Measurements from ENCODE around the gene ATXN1. TPM values are rescaled to one million over a fixed set of nuclear protein-coding genes. Genes with fewer than 3 reads are reported as not detected.

ATXN1 gene
- total RNA-seq, 4 donors from 2014 or later: 16.3 to 52.2 (median 25.7) TPM

- DNase-seq (ENCODE audit: low spot score in 2 of 2): no peak
- H3K4me3 ChIP-seq (ENCODE audit: low read depth, poor library complexity, severe bottlenecking): no peak overlapping the region
- intact Hi-C loops (cut with DNase I; ENCODE audit: low total_unique reads): no loop called here
- 100% methylated on average over 1 of the region's 1 CpG for WGBS, 2 donors
- TF ChIP-seq POLR2A (IDR thresholded peaks at IDR 0.05): no peak
- TF ChIP-seq, protein P1, sequence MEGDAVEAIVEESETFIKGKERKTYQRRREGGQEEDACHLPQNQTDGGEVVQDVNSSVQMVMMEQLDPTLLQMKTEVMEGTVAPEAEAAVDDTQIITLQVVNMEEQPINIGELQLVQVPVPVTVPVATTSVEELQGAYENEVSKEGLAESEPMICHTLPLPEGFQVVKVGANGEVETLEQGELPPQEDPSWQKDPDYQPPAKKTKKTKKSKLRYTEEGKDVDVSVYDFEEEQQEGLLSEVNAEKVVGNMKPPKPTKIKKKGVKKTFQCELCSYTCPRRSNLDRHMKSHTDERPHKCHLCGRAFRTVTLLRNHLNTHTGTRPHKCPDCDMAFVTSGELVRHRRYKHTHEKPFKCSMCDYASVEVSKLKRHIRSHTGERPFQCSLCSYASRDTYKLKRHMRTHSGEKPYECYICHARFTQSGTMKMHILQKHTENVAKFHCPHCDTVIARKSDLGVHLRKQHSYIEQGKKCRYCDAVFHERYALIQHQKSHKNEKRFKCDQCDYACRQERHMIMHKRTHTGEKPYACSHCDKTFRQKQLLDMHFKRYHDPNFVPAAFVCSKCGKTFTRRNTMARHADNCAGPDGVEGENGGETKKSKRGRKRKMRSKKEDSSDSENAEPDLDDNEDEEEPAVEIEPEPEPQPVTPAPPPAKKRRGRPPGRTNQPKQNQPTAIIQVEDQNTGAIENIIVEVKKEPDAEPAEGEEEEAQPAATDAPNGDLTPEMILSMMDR (IDR thresholded peaks at IDR 0.05): no peak
Measured at GRCh38 chr6:16665182-16665581, 96.1 kb downstream of the ATXN1 start.

DNA sequence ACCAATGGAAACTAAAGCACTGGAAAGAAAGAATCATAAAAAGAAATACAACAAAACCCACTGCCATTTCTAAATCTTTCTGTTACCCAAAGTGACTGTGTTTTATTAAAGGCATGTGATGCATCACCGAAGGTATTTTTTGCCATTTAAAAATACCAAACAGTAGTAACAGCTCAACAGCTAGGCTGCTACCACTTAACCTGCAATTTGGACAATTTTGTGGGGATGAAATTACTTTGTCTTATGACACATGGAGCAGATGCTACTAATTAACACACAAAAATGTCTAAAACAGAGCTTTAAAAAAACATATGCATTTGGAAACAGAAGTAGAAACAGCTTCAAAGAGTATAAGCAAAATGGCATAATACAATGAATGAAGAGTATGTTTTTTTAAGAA is 97.4 kb downstream of the ATXN1 start:
- intact Hi-C loops (cut with DNase I; ENCODE audit: low total_unique reads): no loop called here
- DNase-seq (ENCODE audit: low spot score in 2 of 2): no peak
- H3K4me3 ChIP-seq (ENCODE audit: low read depth, poor library complexity, severe bottlenecking): no peak overlapping the region
- TF ChIP-seq, protein P1 (IDR thresholded peaks at IDR 0.05): no peak
- no peak for TF ChIP-seq POLR2A (IDR thresholded peaks at IDR 0.05)
- WGBS, 2 donors: 81 to 91% methylated on average over 1 of the region's 1 CpG

GRCh38 chr6:16660157-16660497 is 101.1 kb downstream of the ATXN1 start:
- no peak overlapping the region for H3K4me3 ChIP-seq (ENCODE audit: low read depth, poor library complexity, severe bottlenecking)
- intact Hi-C loops (cut with DNase I; ENCODE audit: low total_unique reads): no loop called here
- TF ChIP-seq POLR2A (IDR thresholded peaks at IDR 0.05): no peak
- TF ChIP-seq, protein P1 (IDR thresholded peaks at IDR 0.05): no peak
- DNase-seq (ENCODE audit: low spot score in 2 of 2): no peak
- 72 to 78% methylated on average over 1 of the region's 1 CpG for WGBS, 2 donors

- DNase-seq (ENCODE audit: low spot score in 2 of 2): no peak
- WGBS, 2 donors: 83 to 89% methylated on average over 6 of the region's 6 CpGs
- intact Hi-C loops (cut with DNase I; ENCODE audit: low total_unique reads): no loop called here
- TF ChIP-seq POLR2A (IDR thresholded peaks at IDR 0.05): no peak
- TF ChIP-seq, protein P1 (IDR thresholded peaks at IDR 0.05): no peak
- no peak overlapping the region for H3K4me3 ChIP-seq (ENCODE audit: low read depth, poor library complexity, severe bottlenecking)
Measured at GRCh38 chr6:16659466-16660156, 101.6 kb downstream of the ATXN1 start.

- 80 to 87% methylated on average over 5 of the region's 5 CpGs for WGBS, 2 donors
- intact Hi-C loops (cut with DNase I; ENCODE audit: low total_unique reads): no loop called here
- no peak overlapping the region for H3K4me3 ChIP-seq (ENCODE audit: low read depth, poor library complexity, severe bottlenecking)
- TF ChIP-seq POLR2A (IDR thresholded peaks at IDR 0.05): no peak
- DNase-seq (ENCODE audit: low spot score in 2 of 2): no peak
Measured at GRCh38 chr6:16658348-16659034, 102.8 kb downstream of the ATXN1 start.

DNA sequence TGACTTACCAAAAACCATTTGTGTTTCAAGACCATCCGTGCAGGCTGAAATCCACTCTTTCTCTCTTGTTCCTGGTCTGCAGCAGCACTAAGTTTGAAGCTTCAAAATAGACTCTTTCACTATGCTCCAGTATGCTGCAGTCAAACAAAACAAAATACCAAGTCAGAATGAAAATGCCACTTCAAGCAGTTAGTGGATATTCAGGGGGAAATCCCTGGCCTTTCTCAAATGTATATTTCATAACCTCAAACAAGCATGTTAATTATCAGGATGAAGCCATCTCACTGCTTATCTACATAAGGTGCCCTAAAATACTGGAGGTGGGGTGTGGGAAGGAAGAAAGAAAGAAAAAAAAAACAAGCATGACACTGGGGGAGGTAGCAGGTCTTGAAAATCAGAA is 103.5 kb downstream of the ATXN1 start:
- H3K4me3 ChIP-seq (ENCODE audit: low read depth, poor library complexity, severe bottlenecking): no peak overlapping the region
- intact Hi-C loops (cut with DNase I; ENCODE audit: low total_unique reads): no loop called here
- WGBS, 2 donors: 96 to 98% methylated on average over 1 of the region's 1 CpG
- TF ChIP-seq, protein P1 (IDR thresholded peaks at IDR 0.05): no peak
- TF ChIP-seq POLR2A (IDR thresholded peaks at IDR 0.05): no peak
- DNase-seq (ENCODE audit: low spot score in 2 of 2): no peak

Measured in lower leg skin (tissue), 4 donors.